ENCODE results near the gene LAGE3. TPM values are rescaled to one million over a fixed set of nuclear protein-coding genes. Genes with fewer than 3 reads are reported as not detected.

The LAGE3 gene, protein sequence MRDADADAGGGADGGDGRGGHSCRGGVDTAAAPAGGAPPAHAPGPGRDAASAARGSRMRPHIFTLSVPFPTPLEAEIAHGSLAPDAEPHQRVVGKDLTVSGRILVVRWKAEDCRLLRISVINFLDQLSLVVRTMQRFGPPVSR
- 72.2 and 87.8 TPM in 2 replicates for total RNA-seq
- 84.3 TPM for polyA plus RNA-seq (2012)

GRCh38 chrX:154478728-154479622, at the start of gene LAGE3:
Gene LAGE3 (minus strand): TSS chrX:154479281. CDS start chrX:154478915, 366 bp downstream.
- DNase-seq (ENCODE audit: low read depth) = peak; percentile 89

- DNase-seq (ENCODE audit: low read depth) = peak; percentile 79
These were observed 48.0 kb upstream of the LAGE3 start for GRCh38 chrX:154526901-154527675.

- DNase-seq (ENCODE audit: low read depth) = no peak
These were observed 46.8 kb upstream of the LAGE3 start for GRCh38 chrX:154525606-154526490.

GRCh38 chrX:154519389-154519788, 40.3 kb upstream of the LAGE3 start:
- DNase-seq (ENCODE audit: low read depth) = no peak

- DNase-seq (ENCODE audit: low read depth) = no peak
These were observed 38.2 kb upstream of the LAGE3 start for GRCh38 chrX:154517101-154517781.

DNA sequence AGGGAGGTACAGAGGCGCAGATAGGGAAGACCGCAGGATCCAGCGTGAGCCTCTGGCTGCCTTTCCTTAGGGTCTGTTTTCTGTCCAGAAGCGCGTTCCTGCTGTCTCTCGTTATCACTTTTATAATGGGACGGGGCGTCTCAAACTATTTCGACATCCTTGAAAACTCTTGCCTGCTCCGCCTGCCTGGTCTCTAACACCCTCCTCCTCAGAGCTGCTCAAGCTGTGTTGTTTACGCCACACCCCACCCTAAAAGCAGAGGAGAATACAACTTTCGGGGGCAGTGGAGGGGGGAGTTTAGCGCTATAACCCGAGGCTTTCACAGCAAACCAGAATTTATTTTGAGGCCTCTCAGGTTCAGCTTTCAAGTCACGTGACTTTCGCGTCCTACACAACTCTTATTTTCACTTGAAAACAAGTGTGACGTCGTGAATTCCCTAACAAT, 37.6 kb upstream of the LAGE3 start:
- DNase-seq (ENCODE audit: low read depth) = no peak

GRCh38 chrX:154515966-154516655, 37.0 kb upstream of the LAGE3 start, which contains the start of gene FAM3A:
Gene FAM3A (minus strand): TSS chrX:154516232. CDS start chrX:154515772, 460 bp downstream.
- peak; percentile 88 for DNase-seq (ENCODE audit: low read depth)

GRCh38 chrX:154515090-154515965, 36.2 kb upstream of the LAGE3 start:
- peak; percentile 40 for DNase-seq (ENCODE audit: low read depth)

DNA sequence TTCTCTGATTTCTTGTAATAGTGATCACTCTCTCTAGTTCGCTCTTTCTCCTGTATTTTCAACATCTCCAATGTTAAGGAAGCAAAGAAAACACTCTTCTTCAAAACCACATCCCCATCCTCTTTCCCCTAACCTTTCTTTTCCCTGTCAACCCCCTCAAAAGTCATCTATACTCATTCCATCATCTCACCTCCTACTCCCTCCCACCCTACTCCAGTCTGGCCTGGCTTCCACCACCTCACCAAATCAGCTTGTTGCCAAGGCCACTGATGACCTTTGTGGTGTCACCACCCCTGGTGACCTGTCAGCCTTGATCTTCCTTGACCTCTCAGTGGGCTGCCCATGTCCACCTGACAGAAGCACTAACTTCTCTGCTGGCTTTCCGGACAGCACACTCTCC, 34.6 kb upstream of the LAGE3 start:
- DNase-seq (ENCODE audit: low read depth) = no peak

DNA sequence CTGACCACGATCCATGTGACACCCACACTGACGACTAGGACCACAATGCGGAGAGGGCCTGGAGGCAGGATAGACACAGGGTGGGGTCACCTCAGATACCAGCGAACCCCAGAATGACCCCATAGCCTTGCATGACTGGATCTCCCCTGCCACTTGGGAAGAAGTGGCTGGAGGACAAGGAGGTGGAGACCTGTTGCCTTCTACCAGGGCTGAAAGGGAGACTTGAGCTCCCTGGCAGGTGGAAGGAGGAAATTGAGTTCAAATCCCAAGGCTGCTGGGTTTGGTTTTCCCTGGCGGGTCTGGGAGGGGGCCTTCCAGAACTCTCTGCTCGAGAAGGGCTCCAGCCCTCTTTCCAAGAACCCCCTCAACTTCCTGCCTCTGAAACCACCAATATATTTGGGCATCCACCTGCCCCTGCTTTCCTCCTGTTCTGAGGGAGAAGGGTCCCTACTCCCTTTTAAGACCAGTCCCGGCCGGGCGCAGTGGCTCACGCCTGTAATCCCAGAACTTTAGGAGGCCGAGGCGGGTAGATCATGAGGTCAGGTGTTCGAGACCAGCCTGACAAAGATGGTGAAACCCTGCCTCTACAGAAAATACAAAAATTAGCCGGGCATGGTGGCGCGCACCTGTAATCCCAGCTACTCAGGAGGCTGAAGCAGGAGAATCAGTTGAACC, 33.9 kb upstream of the LAGE3 start:
- DNase-seq (ENCODE audit: low read depth) = no peak

DNA sequence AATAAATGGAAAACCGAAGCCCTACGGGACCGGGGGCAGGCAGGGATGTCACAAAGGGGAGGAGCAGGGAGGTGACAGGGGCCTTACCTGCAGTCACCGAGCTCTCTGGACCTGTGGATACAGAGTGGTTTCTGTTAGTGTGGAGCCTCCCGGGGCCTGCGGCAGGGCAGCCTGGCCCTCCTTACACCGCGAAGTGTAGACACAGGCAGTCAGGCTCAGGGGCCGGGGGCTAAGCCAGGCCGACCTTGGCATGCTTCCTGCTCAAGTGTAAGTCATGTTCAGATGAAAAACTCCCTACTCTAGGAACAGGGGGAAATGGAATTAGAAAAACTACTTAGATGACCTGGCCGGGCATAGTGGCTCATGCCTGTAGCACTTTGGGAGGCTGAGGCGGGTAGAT, 32.7 kb upstream of the LAGE3 start:
- DNase-seq (ENCODE audit: low read depth) = no peak

DNA sequence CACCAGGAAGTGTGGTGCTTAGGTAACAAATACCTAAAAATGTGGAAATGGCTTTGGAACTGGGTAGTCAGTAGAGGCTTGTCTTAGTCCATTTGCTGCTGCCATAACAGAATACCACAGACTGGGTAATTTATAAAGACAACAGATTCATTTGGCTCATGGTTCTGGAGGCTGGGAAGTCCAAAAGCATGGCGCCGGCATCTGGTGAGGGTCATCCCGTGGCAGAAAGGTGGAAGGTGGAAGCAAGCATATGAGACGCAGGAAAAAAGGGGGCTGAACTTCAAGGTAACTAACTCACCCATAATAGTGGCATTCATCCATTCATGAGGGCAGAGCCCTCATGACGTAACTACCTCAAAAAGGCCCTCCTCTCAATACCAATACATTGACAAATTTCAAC, 30.4 kb upstream of the LAGE3 start:
- no peak for DNase-seq (ENCODE audit: low read depth)

DNA sequence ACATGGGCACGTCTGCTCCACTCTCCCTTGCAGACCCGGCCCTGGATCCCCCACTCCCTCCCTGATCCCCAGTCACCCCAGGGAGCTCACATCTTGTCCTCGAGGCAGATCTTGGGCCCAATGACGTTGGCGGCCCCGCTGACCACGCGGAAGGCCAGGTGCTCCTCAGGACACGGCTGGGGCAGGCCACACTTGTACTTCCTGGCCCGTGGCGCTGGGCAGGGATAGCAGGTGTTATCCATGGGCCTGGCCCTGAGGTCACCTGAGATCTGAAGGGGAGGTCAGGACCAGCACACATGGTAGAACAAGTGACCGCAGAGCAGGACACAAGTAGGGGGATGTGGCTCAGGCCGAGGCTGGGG, 29.3 kb upstream of the LAGE3 start:
- no peak for DNase-seq (ENCODE audit: low read depth)

DNA sequence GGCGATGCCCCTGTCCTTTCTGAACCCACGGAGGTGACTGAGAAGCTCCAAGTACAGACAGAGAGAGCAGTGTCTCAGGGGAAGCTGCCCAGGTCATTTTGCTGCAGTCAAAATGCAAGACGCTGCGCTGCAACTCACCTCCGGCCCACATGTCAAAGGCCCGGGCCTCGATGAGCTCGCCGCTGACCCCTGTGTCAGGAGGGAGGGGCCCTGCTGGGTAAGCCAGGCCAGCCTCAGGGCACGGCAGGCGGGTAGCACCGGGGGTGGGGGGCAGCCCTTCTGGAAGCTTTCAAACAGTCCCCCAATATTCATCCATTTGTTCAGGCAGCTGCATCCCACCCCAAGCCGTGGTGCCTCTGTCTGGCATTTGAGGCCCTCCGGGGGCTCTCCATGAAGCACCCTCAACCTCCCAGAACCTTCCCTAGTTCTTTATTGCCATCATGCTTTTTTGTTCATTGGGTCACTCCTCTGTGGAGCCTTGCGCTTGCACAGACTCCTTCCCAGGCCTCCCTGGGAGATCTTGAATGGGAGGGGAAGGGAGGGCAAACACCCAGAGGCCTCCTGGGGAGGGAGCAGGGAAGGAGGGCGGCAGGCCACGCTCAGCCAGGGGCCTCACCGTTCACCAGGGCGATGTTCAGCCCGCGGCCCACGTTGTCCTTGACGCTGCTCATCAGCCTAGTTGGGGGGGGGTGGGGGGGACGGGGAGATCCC, 28.7 kb upstream of the LAGE3 start:
- no peak for DNase-seq (ENCODE audit: low read depth)

- no peak for DNase-seq (ENCODE audit: low read depth)
These were observed 27.6 kb upstream of the LAGE3 start for GRCh38 chrX:154506483-154507332.

DNA sequence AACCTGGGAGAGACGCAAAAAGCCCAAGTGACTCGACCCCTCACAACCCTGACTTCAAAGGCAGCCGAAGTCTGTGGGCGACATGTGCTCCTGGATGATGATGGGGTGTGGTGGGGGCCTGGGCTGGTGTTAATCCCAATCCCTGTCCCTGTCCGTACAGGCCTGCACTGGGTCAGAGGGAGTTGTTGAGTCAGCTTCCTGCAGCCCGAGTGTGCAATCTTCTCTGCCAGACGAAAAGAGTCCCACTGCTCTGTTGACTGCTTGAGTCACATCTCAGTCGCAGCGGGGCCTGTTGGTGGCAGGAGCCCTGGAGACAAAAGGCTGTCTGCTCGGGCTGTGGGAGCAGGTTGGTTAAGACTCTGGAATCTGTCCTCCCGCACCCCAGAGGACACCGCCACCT, 26.7 kb upstream of the LAGE3 start:
- no peak for DNase-seq (ENCODE audit: low read depth)

Measured in myocyte (in vitro differentiated cells).